ENCODE measurements around the gene DHX9. TPM values are rescaled to one million over a fixed set of nuclear protein-coding genes. Genes with fewer than 3 reads are reported as not detected.

Gene DHX9
- total and polyA plus RNA-seq, 2 experiments from 2014 or later: 151 to 262 TPM

GRCh38 chr1:182860658-182861057 is 21.5 kb downstream of the DHX9 start:
- peaks cover 46% of the 10 kb centered on the region for H4K20me1 ChIP-seq (replicated peaks; ENCODE audit: insufficient read depth)
- H3K27ac Mint-ChIP-seq: no peak overlapping the region
- no peak overlapping the region for H3K4me3 ChIP-seq
- peaks cover 99% of the 10 kb centered on the region for H3K36me3 ChIP-seq (ENCODE audit: insufficient read depth)
- H3K4me1 ChIP-seq (ENCODE audit: insufficient read depth): no peaks in the 10 kb centered on the region
- H3K27me3 Mint-ChIP-seq (ENCODE audit: insufficient read depth, low read depth, poor library complexity): peaks cover 2% of the 10 kb centered on the region
- no peaks in the 10 kb centered on the region for H3K9me3 Mint-ChIP-seq
- no peaks in the 10 kb centered on the region for H3K9me2 ChIP-seq (ENCODE audit: insufficient read depth)
- peaks cover 96% of the 10 kb centered on the region for H3K79me2 ChIP-seq (replicated peaks; ENCODE audit: insufficient read depth)
- TF ChIP-seq ZNF462 (CRISPR knock-in tag; IDR thresholded peaks at IDR 0.05): no peak
- no peak for TF ChIP-seq REST (IDR thresholded peaks at IDR 0.05; ENCODE audit: unreplicated experiment)
- H3K27me3 ChIP-seq (ENCODE audit: insufficient read depth): no peaks in the 10 kb centered on the region
- H2AFZ ChIP-seq: no peak overlapping the region
- no peak overlapping the region for H3K4me3 Mint-ChIP-seq
- H3K36me3 Mint-ChIP-seq (ENCODE audit: low read depth): peaks cover 98% of the 10 kb centered on the region
- H3K27ac ChIP-seq (ENCODE audit: low read depth): no peak overlapping the region
- DNase-seq (ENCODE audit: low spot score) (no peak), ATAC-seq (no peak)
- no peak overlapping the region for H3K4me2 ChIP-seq
- H3F3A ChIP-seq (replicated peaks; ENCODE audit: low read depth): peaks cover 14% of the 10 kb centered on the region; the same call in 1 of the 2 replicates
- no peaks in the 10 kb centered on the region for H3K4me1 Mint-ChIP-seq
